H1 (cell line): ENCODE data around the gene LIF. TPM values are rescaled to one million over a fixed set of nuclear protein-coding genes. Genes with fewer than 3 reads are reported as not detected.

Experiments
- FOSL1 ChIP-seq: IDR thresholded peaks from 2 replicates; pipeline ENCODE4 v1.6.1; 2011; ENCODE audit warnings: mild to moderate bottlenecking, low read depth, low read length, moderate library complexity; ENCODE audit not compliant: insufficient read depth
- HDAC2 ChIP-seq, 2 experiments: fragments of 300-600 bp in 1 of 2; sonication (generic) in 1 of 2; IDR thresholded peaks; 2 replicates each; pipeline ENCODE4 v1.6.1; 2011 to 2012; ENCODE audit warnings: low read depth in 2 of 2, low read length in 2 of 2, mild to moderate bottlenecking in 2 of 2, moderate library complexity in 2 of 2, borderline replicate concordance in 1 of 2, inconsistent platforms in 1 of 2
- NANOG ChIP-seq: IDR thresholded peaks from 2 replicates; pipeline ENCODE4 v1.6.1; 2011; ENCODE audit warnings: low read length, low read depth, mild to moderate bottlenecking, inconsistent platforms; ENCODE audit not compliant: insufficient read depth, poor library complexity, severe bottlenecking
- NRF1 ChIP-seq: IDR thresholded peaks from 2 replicates; pipeline ENCODE4 v1.6.1; 2011; ENCODE audit warnings: mild to moderate bottlenecking, low read depth, low read length, improper control_type of control experiment
- RXRA ChIP-seq: IDR thresholded peaks from 2 replicates; pipeline ENCODE4 v1.6.1; 2011; ENCODE audit warnings: low read depth, mild to moderate bottlenecking, low read length, moderate library complexity; ENCODE audit not compliant: insufficient read depth
- polyA plus RNA-seq, 7 experiments: library from polyadenylated mRNA; depleted of rRNA in 3 of 7; stranded (reverse) in 5 of 7; unstranded in 2 of 7; fragments of >200 nt in 5 of 7; fragments of 200-250 nt in 2 of 7; gene quantifications; 1 replicate in 5 of 7; 2 replicates in 1 of 7; 4 replicates in 1 of 7; pipeline versions ENCODE4 v1.2.1 to v1.2.3, GENCODE V29; 2011 to 2013; ENCODE audit warnings: missing spikeins in 2 of 7, mixed read lengths in 2 of 7
- total RNA-seq: library from RNA; stranded (reverse); fragmentation: NEBNext Ultra II Directional; extraction: Animal tissue kit (Norgen Biotek cat#: 25700); gene quantifications from 2 replicates; pipeline ENCODE4 v1.2.1, GENCODE V29; 2021
- TF ChIP-seq, protein P1 (sequence below): IDR thresholded peaks from 2 replicates; pipeline ENCODE4 v1.6.1; 2011; ENCODE audit warnings: low read depth, mild to moderate bottlenecking, low read length; ENCODE audit not compliant: insufficient read depth
- TF ChIP-seq, protein P2 (sequence below), 3 experiments: IDR thresholded peaks; 1 replicate in 2 of 3; 2 replicates in 1 of 3; pipeline versions ENCODE4 v1.5.1 to v1.6.1; 2011; ENCODE audit warnings: low read length in 3 of 3, mild to moderate bottlenecking in 3 of 3, inconsistent platforms in 2 of 3, low read depth in 1 of 3, moderate library complexity in 1 of 3; ENCODE audit not compliant: insufficient read depth in 1 of 3; ENCODE audit errors: control extremely low read depth in 1 of 3

LIF gene
- total and polyA plus RNA-seq, 2 of the 8 experiments (the other 6 are each of a cell fraction or from before 2014, with no cell fraction given), result 3.3 to 3.5 TPM

DNA sequence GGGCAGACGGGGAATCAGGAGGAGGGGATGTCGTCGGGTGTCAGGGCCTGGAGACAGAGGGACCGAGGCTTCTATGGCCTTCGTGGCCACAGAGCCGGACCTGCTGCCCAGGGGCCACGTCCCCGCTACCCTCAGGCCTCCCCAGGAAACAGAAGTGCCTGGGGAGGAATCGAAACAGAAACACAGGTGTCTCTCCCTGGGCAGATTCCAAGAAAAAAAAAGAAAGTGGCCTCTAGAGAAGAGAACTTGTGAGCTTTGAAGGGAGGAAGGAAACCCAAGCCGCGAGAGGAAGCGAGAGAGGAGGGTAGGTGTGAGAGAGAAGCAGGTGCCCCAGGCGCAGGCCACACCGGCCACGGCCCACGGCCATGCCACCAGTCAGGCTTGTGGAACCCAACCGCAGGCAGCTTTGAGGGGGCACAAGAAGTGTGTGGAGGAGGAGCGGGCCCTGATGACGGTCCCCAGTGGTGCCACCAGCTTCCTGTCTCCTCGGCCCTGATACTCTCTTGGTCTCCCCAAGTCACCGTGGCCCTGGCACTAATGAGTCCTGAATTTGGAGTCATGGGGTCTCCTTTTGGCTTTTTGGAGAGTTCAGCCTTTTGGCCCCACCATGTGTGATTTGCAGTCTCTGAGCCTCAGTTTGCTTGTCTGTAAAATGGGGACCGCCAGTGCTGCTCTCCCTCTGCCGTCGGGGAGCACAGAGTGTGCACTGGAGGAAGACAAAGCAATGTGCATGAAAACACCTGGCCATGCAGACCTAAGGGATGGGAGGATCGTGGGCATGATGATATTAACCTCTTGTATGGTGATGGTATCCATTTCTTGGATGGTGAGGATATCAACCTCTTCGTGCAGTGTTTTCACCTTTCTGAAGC, 25.2 kb downstream of the LIF start (continued):
- no peak for TF ChIP-seq HDAC2 (IDR thresholded peaks at IDR 0.05; ENCODE audit: borderline replicate concordance in 1 of 2, low read depth in 2 of 2, low read length in 2 of 2)
- no peak for TF ChIP-seq RXRA
- TF ChIP-seq, protein P1, sequence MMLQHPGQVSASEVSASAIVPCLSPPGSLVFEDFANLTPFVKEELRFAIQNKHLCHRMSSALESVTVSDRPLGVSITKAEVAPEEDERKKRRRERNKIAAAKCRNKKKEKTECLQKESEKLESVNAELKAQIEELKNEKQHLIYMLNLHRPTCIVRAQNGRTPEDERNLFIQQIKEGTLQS, result no peak
- no peak for TF ChIP-seq FOSL1
- no peak for TF ChIP-seq NANOG
- TF ChIP-seq, protein P2, sequence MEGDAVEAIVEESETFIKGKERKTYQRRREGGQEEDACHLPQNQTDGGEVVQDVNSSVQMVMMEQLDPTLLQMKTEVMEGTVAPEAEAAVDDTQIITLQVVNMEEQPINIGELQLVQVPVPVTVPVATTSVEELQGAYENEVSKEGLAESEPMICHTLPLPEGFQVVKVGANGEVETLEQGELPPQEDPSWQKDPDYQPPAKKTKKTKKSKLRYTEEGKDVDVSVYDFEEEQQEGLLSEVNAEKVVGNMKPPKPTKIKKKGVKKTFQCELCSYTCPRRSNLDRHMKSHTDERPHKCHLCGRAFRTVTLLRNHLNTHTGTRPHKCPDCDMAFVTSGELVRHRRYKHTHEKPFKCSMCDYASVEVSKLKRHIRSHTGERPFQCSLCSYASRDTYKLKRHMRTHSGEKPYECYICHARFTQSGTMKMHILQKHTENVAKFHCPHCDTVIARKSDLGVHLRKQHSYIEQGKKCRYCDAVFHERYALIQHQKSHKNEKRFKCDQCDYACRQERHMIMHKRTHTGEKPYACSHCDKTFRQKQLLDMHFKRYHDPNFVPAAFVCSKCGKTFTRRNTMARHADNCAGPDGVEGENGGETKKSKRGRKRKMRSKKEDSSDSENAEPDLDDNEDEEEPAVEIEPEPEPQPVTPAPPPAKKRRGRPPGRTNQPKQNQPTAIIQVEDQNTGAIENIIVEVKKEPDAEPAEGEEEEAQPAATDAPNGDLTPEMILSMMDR (IDR thresholded peaks at IDR 0.05; ENCODE audit: control extremely low read depth in 1 of 3, insufficient read depth in 1 of 3, low read depth in 1 of 3, low read length in 3 of 3), result no peak
- no peak for TF ChIP-seq NRF1
